BJ (cell line): ENCODE results near the gene CRYGA. TPM values are rescaled to one million over a fixed set of nuclear protein-coding genes. Genes with fewer than 3 reads are reported as not detected.

ENCODE experiments used
- polyA plus RNA-seq: library from polyadenylated mRNA; depleted of rRNA; stranded (reverse); fragments of >200 nt; gene quantifications from 2 replicates; pipeline ENCODE4 v1.2.3, GENCODE V29; 2011; rRNA removed

The CRYGA gene
- polyA plus RNA-seq, 1 experiment, result not detected

Other genes with a start within 250 kb of the CRYGA start
- 5.0 and 5.8 TPM in 2 replicates for gene PLEKHM3, start 138.1 kb downstream of the CRYGA start, polyA plus RNA-seq
- gene CRYGD, start 39.1 kb downstream of the CRYGA start, polyA plus RNA-seq, result not detected in 2 replicates
- not detected in 2 replicates for gene CRYGC, start 33.8 kb downstream of the CRYGA start, polyA plus RNA-seq
- gene CRYGB, start 17.4 kb downstream of the CRYGA start, polyA plus RNA-seq, result not detected in 2 replicates
- gene C2orf80, start 26.4 kb upstream of the CRYGA start, polyA plus RNA-seq, result not detected in 2 replicates
- gene IDH1, start 91.5 kb upstream of the CRYGA start, polyA plus RNA-seq, result 41.9 and 63.2 TPM in 2 replicates
- 11.5 and 17.6 TPM in 2 replicates for gene PIKFYVE, start 102.7 kb upstream of the CRYGA start, polyA plus RNA-seq
- gene PTH2R, start 243.2 kb upstream of the CRYGA start, polyA plus RNA-seq, result not detected in 2 replicates